Hematopoietic multipotent progenitor cell (in vitro differentiated cells): Measurements from ENCODE around the gene RRP1B. TPM values are rescaled to one million over a fixed set of nuclear protein-coding genes. Genes with fewer than 3 reads are reported as not detected.
"Not testable (repeated sequence)": the region's sequence is repeated elsewhere in the genome, so short reads cannot be mapped to it uniquely, and the experiment has no call there.

ENCODE experiments used
- DNase-seq, 3 donors: peaks; one replicate each; pipeline ENCODE4 v3.0.0-alpha.2; 2011 to 2015; ENCODE audit warnings: low read depth in 2 of 3, low spot score in 2 of 3
- total RNA-seq: library from RNA; depleted of rRNA; stranded (reverse); fragments of >200 nt; gene quantifications from one replicate; pipeline ENCODE4 v1.2.3, GENCODE V29; 2012

RRP1B gene
- total RNA-seq, 1 donor = 17.8 TPM

DNA sequence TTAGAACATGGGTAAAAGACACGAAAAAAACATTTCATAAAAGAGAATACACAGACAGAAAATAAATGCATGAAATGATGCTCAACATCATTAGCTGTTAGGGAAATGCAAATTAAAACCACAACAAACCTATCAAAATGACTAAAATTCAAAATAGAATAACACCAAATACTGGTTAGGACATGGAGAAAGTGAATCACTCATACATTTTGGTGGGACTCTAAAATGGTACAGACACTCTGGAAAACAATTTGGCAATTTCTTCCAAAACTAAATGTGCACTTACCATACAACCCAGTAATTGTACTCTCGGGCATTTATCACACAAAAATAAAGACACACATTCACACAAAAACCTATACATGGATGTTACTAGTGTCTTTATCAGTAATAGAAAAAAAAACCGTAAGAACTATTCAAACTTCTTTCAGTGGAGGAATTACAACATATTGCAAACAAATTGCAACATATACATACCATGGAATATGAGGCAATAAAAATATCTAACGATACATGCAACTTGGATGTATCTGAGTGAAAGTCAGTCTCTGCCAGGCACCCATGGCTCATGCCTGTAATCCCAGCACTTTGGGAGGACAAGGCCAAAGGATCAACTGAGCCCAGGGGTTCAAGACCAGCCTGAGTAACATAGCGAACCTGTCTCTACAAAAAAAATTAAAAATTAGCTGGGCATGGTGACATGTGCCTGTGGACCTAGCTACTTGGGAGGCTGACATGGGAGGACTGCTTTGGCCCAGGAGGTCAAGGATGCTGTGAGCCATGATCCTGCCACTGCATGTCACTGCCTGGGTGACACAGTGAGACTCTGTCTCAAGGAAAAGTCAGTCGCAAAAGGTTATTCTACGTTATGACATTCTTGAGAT, 19.6 kb upstream of the RRP1B start:
- DNase-seq = no peak

DNA sequence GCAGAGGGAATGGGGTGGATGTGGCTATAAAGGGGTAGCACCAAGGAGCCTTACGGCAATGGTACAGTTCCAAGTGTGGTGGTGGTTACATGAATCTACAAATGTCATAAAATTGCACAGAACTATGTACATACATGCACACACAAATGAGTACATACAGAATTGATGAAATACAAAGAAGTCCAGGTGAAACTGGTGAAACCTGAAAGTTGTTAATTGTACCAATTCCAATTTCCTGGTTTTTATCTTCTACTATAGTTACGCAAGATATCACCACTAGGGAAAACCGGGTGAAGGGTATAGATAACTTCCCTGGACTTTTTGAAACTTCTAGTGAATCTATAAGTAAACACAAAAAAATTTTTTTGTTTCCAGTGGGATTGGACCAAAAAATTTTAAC, 19.0 kb upstream of the RRP1B start:
- no peak for DNase-seq

DNA sequence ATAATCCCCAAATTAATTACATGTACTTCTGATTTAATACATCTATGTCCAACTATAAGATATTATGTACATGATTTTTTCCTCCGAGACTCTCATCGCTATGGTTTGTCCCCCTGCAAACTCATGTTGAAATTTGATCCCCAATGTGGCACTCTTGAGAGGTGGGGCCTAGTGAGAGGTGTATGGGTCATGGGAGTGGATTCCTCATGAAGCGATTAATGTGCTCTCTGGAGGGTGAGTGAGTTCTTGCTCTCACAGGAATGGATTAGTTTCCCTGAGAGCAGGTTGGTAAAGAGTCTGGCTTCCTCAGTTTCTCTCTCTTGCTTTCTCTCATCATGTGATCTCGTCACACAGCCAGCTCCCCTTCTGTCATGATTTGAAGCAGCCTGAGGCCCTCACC, 16.2 kb upstream of the RRP1B start:
- DNase-seq = no peak

DNA sequence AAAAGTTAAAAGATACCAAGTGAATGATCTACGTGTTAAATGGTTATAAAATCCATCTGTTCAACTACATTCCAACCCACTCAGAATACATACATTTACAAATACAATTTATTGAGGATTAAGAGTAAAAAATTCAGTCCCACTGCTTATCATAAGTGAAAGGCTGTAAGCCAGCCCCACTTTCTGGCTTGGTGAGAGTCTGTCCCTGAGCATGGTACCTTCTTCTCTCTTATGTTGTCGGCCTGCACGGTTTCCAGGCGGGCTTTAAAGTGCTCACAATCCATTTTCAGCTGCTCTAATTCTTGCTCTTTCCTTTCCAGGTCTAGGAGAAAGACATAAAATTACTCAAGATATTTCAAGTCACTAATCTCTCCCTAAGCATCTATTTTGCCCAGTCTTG, 15.3 kb upstream of the RRP1B start:
- DNase-seq = no peak

DNA sequence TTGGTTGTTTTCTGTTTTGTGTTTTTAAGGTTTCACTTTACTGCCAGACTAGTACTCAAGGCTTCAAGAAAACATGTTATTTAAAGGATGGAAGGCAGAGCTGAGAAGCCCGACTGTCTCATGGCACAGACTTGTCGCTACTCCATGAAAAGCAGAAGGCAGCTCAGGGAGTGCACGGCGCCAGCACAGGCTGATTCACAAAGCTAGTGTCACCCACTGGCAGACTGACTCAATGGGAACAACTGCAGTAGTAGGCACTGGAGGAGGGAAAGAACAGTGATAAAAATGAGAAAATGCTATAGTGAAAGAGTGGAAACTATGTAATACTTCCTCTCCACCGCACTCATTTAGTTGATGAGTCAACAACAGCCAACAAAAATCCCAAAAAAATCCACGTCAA, 14.8 kb upstream of the RRP1B start:
- DNase-seq = no peak

DNA sequence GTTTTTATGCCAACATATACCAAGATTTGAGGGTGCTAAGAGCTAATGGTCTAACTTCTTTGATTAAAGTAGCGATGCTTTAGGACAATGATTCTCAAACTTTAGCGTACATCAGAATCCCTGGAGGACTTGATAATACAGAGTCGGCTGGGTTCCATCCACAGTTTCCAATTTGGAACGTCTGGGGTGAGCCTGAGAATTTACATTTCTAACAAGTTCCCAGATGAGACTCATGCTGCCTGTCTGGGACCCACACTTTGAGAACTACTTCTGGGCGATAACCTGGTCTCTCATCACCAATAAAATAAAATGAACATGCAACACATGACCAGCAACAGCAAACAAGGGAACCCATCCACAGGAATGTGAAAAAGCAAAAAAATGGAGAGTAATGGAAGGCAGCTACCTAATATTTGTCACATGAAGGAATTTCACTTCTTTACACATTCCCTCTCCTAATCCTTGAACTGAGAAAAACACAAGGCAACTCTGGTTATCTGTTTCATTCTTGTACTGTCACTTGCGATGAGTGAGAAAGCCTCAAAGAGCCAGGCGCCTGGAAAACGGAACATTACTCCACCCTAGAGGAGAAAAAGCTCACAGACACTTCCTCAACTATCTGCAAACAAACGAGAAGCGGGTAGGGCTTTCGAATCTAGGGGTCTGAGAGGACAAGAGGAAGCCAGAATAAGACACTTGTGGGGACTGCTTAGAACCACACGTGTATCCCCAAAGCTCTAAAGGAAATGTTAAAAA, 14.0 kb upstream of the RRP1B start:
- DNase-seq = peak in 2 of 3 donors; percentile 80 to 90

DNA sequence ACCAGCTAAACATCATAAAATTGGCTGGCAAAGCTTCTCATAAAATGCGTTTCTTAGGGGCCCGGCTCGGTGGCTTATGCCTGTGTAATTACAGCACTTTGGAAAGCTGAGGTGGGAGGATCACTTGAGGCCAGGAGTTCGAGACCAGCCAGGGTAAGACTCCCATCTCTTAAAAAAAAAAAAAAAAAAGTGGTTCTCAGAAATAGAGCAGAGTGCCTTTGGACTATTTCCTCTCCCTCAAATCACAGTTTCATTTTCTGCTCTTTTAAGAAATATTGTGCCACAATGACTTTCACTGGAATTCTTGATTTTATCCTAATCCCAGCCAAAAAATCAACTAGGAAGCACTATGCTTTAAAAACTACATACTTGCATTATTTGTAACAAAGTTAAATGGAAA, 13.4 kb upstream of the RRP1B start:
- no peak for DNase-seq

DNA sequence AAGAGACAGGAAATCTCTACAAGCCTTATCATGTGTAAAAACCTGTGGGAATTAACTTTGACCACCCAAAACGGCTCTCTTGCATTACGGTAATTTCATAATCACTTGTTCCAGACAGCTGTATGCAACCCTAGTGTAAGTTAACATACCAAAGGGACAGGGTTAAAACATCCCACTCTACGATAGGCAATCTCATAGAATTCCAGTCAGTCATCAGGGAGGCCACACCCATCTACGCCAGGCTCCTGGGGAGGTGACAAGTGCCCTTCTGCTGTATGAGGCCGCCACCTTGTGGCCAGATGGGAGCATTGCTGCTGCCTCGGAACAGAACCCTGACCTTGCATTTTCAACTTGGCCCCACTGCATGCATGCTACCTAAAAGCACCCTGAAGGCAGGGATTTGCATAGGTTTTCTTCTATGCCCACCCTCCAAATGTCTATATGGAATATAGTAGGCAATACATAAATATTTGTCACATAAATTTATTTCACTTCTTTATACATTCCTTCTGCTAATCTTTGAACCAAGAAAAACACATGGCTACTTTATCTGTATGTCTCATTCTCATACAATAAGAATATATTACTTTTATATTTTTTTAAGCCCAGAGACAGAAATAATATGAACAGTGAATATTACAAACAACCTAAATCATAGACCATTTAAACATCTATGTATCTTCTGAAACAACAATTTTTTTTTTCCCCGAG, 12.7 kb upstream of the RRP1B start:
- DNase-seq = peak; percentile 76 to 84 (median 82)

DNA sequence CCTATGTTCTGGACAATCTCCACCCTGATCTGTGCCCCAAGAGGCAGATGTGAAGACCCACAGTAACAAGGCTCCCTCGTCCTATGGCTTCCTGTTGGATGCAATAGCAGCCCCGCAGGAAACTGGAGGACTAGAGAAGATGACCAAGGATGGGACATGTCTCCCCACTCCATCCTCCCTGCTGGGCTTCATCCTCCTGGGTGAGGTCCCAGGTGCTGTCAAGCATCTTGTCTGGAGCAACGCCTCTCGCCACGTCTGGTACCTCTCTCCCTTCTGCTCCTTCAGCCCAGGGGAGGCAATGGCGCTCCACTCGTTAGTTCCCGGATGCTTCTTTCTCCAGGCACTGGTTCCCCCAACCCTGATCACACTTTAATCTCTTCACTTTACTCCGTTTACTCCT, 11.2 kb upstream of the RRP1B start:
- DNase-seq = no peak

DNA sequence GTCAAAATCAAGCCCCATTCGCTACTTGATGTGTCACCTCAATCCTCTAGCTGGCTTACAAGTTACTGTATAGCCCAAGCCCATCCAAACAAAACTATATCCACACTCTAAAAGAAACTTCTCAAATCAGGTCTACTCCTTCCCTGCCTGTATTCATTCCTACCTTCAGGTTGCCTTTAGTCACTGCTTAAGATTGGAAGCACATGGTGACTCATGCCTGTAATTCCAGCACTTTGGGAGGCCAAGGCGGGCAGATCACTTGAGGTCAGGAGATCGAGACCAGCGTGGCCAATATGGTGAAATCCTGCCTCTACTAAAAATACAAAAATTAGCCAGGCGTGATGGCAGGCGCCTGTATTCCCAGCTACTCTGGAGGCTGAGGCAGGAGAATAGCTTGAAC, 7.4 kb upstream of the RRP1B start:
- not testable (repeated sequence) for DNase-seq

- peak in 1 of 3 donors; percentile 16 for DNase-seq
These were observed 6.7 kb upstream of the RRP1B start for GRCh38 chr21:43652616-43653015.

- no peak for DNase-seq
These were observed 5.7 kb upstream of the RRP1B start for GRCh38 chr21:43653626-43654025.

GRCh38 chr21:43654806-43655489, 4.4 kb upstream of the RRP1B start:
- DNase-seq = no peak

- peak in 2 of 3 donors; percentile 67 to 73 for DNase-seq
These were observed 1.8 kb upstream of the RRP1B start for GRCh38 chr21:43657355-43658087.

- no peak for DNase-seq
These were observed 1.1 kb upstream of the RRP1B start for GRCh38 chr21:43658088-43658741.

- no peak for DNase-seq
These were observed 608 bp upstream of the RRP1B start for GRCh38 chr21:43658769-43659135.

- DNase-seq = no peak
These were observed 2.9 kb downstream of the RRP1B start for GRCh38 chr21:43662286-43662685.

DNA sequence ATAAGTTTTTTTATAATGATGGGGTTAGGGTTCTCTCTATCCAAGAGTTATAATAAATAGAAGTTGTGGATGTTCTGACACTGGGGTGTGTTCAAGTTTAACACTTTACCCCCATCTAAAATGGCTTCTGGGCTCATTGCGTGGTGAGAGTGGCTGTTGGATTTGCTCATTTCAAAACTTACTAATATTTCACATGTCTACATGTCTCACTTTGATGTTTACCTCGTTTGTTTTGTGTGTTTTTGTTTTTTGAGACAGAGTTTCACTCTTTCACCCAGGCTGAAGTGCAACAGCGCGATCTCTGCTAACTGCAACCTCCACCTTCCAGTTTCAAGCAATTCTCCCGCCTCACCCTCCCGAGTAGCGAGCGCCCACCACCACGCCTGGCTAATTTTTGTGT, 3.7 kb downstream of the RRP1B start:
- DNase-seq = no peak

DNA sequence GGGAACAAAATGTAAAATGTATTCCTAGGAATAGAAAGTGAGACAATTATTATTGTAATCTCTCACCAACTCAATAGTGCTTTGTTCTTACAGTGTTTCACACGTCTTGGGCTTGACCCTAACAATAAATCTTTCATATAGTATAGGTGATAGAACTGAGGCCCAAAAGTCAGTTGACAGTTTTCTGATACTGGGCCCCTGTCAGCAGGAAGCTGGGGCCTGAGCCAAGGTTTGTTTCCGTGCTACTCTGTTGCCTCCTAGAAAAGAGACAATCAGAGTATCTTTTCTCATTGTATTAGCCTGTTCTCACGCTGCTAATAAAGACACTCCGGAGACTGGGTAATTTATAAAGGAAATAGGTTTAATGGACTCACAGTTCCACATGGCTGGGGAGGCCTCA, 5.0 kb downstream of the RRP1B start:
- DNase-seq = no peak

- no peak for DNase-seq
These were observed 6.5 kb downstream of the RRP1B start for GRCh38 chr21:43665879-43666278.
